SK-N-SH (cell line): ENCODE results near the gene RABGAP1L.

ENCODE experiments used
- CHD2 ChIP-seq: fragments of 150-350 bp; IDR thresholded peaks from 2 replicates; pipeline ENCODE4 v1.6.1; 2018; ENCODE audit warnings: low read length; ENCODE audit not compliant: partially characterized antibody
- CTCF ChIP-seq: fragments of 200-600 bp; sonication (generic); IDR thresholded peaks from 2 replicates; pipeline ENCODE4 v1.6.1; 2017; ENCODE audit warnings: antibody characterized with exemption, mild to moderate bottlenecking, moderate library complexity
- EP300 ChIP-seq, 2 experiments: IDR thresholded peaks; 2 replicates each; pipeline versions ENCODE4 v1.4.0 to v1.6.1; 2012; ENCODE audit warnings: borderline replicate concordance in 1 of 2, low read depth in 1 of 2, low read length in 1 of 2
- GATA2 ChIP-seq: sonication (generic); formaldehyde crosslinking; IDR thresholded peaks from 2 replicates; pipeline ENCODE4 v1.5.0; 2020; ENCODE audit warnings: mild to moderate bottlenecking, missing genetic modification reagents
- IRF3 ChIP-seq: fragments of 150-350 bp; IDR thresholded peaks from 2 replicates; pipeline ENCODE4 v1.6.1; 2016; ENCODE audit warnings: mild to moderate bottlenecking, low read depth, low read length
- MAX ChIP-seq: IDR thresholded peaks from 2 replicates; pipeline ENCODE4 v1.4.0; 2012; ENCODE audit warnings: low read depth
- NFIC ChIP-seq: IDR thresholded peaks from 2 replicates; pipeline ENCODE4 v1.4.0; 2012; ENCODE audit warnings: borderline replicate concordance
- NRF1 ChIP-seq: IDR thresholded peaks from 2 replicates; pipeline ENCODE4 v1.6.1; 2012; ENCODE audit warnings: low read depth, mild to moderate bottlenecking, low read length
- PBX3 ChIP-seq: IDR thresholded peaks from 2 replicates; pipeline ENCODE4; 2012
- POLR2AphosphoS5 ChIP-seq: IDR thresholded peaks from 2 replicates; pipeline ENCODE4 v1.6.1; 2012; ENCODE audit warnings: low read depth, low read length
- TAF1 ChIP-seq: IDR thresholded peaks from 2 replicates; pipeline ENCODE4 v1.6.1; 2012; ENCODE audit warnings: low read depth, mild to moderate bottlenecking, low read length, moderate library complexity, borderline replicate concordance
- USF2 ChIP-seq: fragments of 150-350 bp; IDR thresholded peaks from 2 replicates; pipeline ENCODE4 v1.6.1; 2017; ENCODE audit warnings: antibody characterized with exemption, low read length, low read depth, borderline replicate concordance
- YY1 ChIP-seq: IDR thresholded peaks from 2 replicates; pipeline ENCODE4 v1.4.0; 2012; ENCODE audit warnings: low read depth, mild to moderate bottlenecking

- TF ChIP-seq NRF1: no peak
- no peak for TF ChIP-seq POLR2AphosphoS5
- no peak for TF ChIP-seq PBX3
- TF ChIP-seq USF2: no peak
- no peak for TF ChIP-seq IRF3
- TF ChIP-seq GATA2 (CRISPR knock-in tag): no peak
- no peak for TF ChIP-seq YY1
- no peak for TF ChIP-seq CTCF
- no peak for TF ChIP-seq EP300 (IDR thresholded peaks at IDR 0.05; ENCODE audit: borderline replicate concordance in 1 of 2, low read depth in 1 of 2, low read length in 1 of 2)
- TF ChIP-seq TAF1: no peak
- no peak for TF ChIP-seq NFIC
- no peak for TF ChIP-seq MAX
- TF ChIP-seq CHD2: no peak
Observed at GRCh38 chr1:174812656-174813055, 653.3 kb downstream of the RABGAP1L start.
